Breast epithelium (tissue), 4 donors: Measurements from ENCODE around the gene UBR3. TPM values are rescaled to one million over a fixed set of nuclear protein-coding genes. Genes with fewer than 3 reads are reported as not detected.

Source experiments
- DNase-seq, 2 donors: peaks; one replicate each; pipeline ENCODE4 v3.0.0-alpha.2; 2019; ENCODE audit warnings: low spot score in 2 of 2
- H3K27ac ChIP-seq, 2 donors: fragments of 200-600 bp; sonication (generic) in 1 of 2; one replicate each; pipeline ENCODE4 v1.5.1; 2016 to 2019; ENCODE audit warnings: mild to moderate bottlenecking in 1 of 2
- H3K27me3 ChIP-seq, 2 donors: fragments of 200-600 bp; sonication (generic) in 1 of 2; one replicate each; pipeline versions ENCODE4 v1.5.1 to v1.6.0; 2017 to 2019; ENCODE audit warnings: control low read depth in 1 of 2, mild to moderate bottlenecking in 1 of 2
- H3K36me3 ChIP-seq: fragments of 200-600 bp; one replicate; pipeline ENCODE4 v1.5.1; 2019
- H3K4me1 ChIP-seq, 2 donors: fragments of 200-600 bp; sonication (generic); one replicate each; pipeline ENCODE4 v1.5.1; 2016 to 2019; ENCODE audit warnings: control low read depth in 1 of 2
- H3K4me3 ChIP-seq, 3 donors: fragments of 200-600 bp; sonication (generic); 1 replicate in 2 of 3; 2 replicates in 1 of 3; pipeline ENCODE4 v1.5.1; 2016 to 2019; ENCODE audit warnings: mild to moderate bottlenecking in 3 of 3, moderate library complexity in 2 of 3
- H3K9me3 ChIP-seq, 2 donors: fragments of 200-600 bp; sonication (generic) in 1 of 2; one replicate each; pipeline ENCODE4 v1.5.1; 2016 to 2019; ENCODE audit warnings: control low read depth in 1 of 2
- CTCF ChIP-seq, 3 donors: fragments of 450-650 bp; IDR thresholded peaks; one replicate each; pipeline ENCODE4 v1.5.1; 2016 to 2017; ENCODE audit warnings: antibody characterized with exemption in 3 of 3, mild to moderate bottlenecking in 3 of 3, moderate library complexity in 3 of 3
- POLR2A ChIP-seq: fragments of 450-650 bp; IDR thresholded peaks from one replicate; pipeline ENCODE4 v1.6.1; 2016; ENCODE audit warnings: antibody characterized with exemption, mild to moderate bottlenecking, moderate library complexity
- POLR2AphosphoS5 ChIP-seq, 3 donors: sonication (generic); formaldehyde crosslinking; IDR thresholded peaks; one replicate each; pipeline ENCODE4 v1.6.1; 2017; ENCODE audit warnings: antibody characterized with exemption in 3 of 3
- intact Hi-C: fragments of 100-400 bp; cut with DNase I; formaldehyde crosslinking; loops from one replicate; pipeline ENCODE4 v1.15.1; 2023; ENCODE audit warnings: low total_unique reads
- total RNA-seq, 3 donors: library from RNA; depleted of rRNA; stranded (reverse); fragments of >200 nt; gene quantifications; one replicate each; pipeline ENCODE4 v1.1.0, GENCODE V29; 2016

The UBR3 gene
- total RNA-seq, 3 donors from 2014 or later = 75.7 to 110 (median 108) TPM

- Histone ChIP-seq H3K36me3 (no peaks in the 10 kb centered on the region), H3K27me3 (no peaks in the 10 kb centered on the region), H3K4me3 (no peak overlapping the region), H3K4me1 (peaks cover 0 to 3% of the 10 kb centered on the region in 2 donors), H3K27ac (no peak overlapping the region), H3K9me3 (no peaks in the 10 kb centered on the region)
- TF ChIP-seq POLR2A = no peak
- intact Hi-C loops = no loop called here
- DNase-seq = no peak
Observed at GRCh38 chr2:169790581-169790980, 36.7 kb upstream of the UBR3 start.

GRCh38 chr2:169795181-169795580, 32.1 kb upstream of the UBR3 start:
- no peaks in the 10 kb centered on the region for H3K27me3 ChIP-seq
- DNase-seq = no peak
- H3K27ac ChIP-seq = no peak overlapping the region
- intact Hi-C loops = no loop called here
- TF ChIP-seq POLR2A (no peak), POLR2AphosphoS5 (IDR thresholded peaks at IDR 0.05) (no peak), CTCF (IDR thresholded peaks at IDR 0.05) (no peak)
- H3K9me3 ChIP-seq = no peaks in the 10 kb centered on the region
- H3K4me3 ChIP-seq = no peak overlapping the region
- H3K4me1 ChIP-seq = no peaks in the 10 kb centered on the region
- H3K36me3 ChIP-seq = no peaks in the 10 kb centered on the region

DNA sequence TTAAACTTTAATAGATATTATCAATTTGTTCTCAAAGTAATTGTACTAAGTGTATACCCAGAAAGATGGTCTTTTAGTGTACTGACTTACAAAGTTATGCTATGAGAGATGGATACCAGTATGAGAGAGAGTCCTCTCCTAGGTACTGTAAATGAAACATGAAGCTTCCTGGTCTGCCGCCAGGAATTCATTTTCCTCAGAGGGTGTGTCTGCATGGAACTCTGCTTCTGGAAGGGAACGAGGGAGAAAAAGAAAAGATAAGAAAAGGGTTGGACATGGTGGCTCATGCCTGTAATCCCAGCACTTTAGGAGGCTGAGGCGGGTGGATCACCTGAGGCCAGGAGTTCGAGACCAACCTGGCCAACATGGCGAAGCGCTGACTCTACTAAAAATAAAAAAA, 30.8 kb upstream of the UBR3 start:
- no peaks in the 10 kb centered on the region for H3K36me3 ChIP-seq
- no peak for DNase-seq
- no peaks in the 10 kb centered on the region for H3K27me3 ChIP-seq
- intact Hi-C loops = no loop called here
- H3K4me1 ChIP-seq = no peaks in the 10 kb centered on the region
- no peak overlapping the region for H3K27ac ChIP-seq
- no peak overlapping the region for H3K4me3 ChIP-seq
- TF ChIP-seq POLR2A = no peak
- TF ChIP-seq POLR2AphosphoS5 (IDR thresholded peaks at IDR 0.05) = no peak
- no peak for TF ChIP-seq CTCF (IDR thresholded peaks at IDR 0.05)
- no peaks in the 10 kb centered on the region for H3K9me3 ChIP-seq

GRCh38 chr2:169797601-169798000, 29.7 kb upstream of the UBR3 start:
- Histone ChIP-seq H3K36me3 (no peaks in the 10 kb centered on the region), H3K9me3 (no peaks in the 10 kb centered on the region), H3K4me3 (no peak overlapping the region), H3K27ac (no peak overlapping the region), H3K4me1 (no peaks in the 10 kb centered on the region), H3K27me3 (no peaks in the 10 kb centered on the region)
- intact Hi-C loops = no loop called here
- TF ChIP-seq POLR2A = no peak
- TF ChIP-seq POLR2AphosphoS5 (IDR thresholded peaks at IDR 0.05) = no peak
- no peak for TF ChIP-seq CTCF (IDR thresholded peaks at IDR 0.05)
- DNase-seq = no peak

DNA sequence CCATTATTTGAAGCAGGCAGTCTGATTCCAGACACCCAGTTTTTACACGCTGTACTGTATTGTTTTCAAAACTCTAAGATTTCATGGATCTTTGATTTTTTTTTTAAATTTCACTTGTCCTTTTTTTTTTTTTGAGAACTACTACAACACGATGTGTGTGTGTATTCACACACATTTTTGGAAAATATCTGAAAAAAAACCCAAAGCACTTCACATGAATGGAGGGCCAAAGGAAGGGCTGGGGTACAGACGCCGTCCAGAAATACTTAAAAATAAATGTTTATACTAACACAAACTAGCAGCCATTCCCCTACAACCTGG, 28.9 kb upstream of the UBR3 start:
- DNase-seq = no peak
- no peaks in the 10 kb centered on the region for H3K36me3 ChIP-seq
- peak overlapping the region; percentile 69 to 95 (median 95) for H3K4me3 ChIP-seq
- peak overlapping the region; percentile 89 to 91 for H3K27ac ChIP-seq
- no peaks in the 10 kb centered on the region for H3K4me1 ChIP-seq
- no peaks in the 10 kb centered on the region for H3K9me3 ChIP-seq
- H3K27me3 ChIP-seq = no peaks in the 10 kb centered on the region
- TF ChIP-seq POLR2A (no peak), POLR2AphosphoS5 (IDR thresholded peaks at IDR 0.05) (no peak), CTCF (IDR thresholded peaks at IDR 0.05) (no peak)
- intact Hi-C loops = no loop called here
